HG03469 (cell line): ENCODE measurements around the gene STMN3.
"Not testable (repeated sequence)": the region's sequence is repeated elsewhere in the genome, so short reads cannot be mapped to it uniquely, and the experiment has no call there.

ENCODE experiments used
- ATAC-seq: cut with Tn5 transposase; IDR thresholded peaks from one replicate; pipeline ENCODE4 v1.9.1; 2021; ENCODE audit warnings: mild to moderate bottlenecking, moderate library complexity, moderate number of reproducible peaks; ENCODE audit not compliant: unreplicated experiment

Gene STMN3

GRCh38 chr20:63678667-63679465 lies 25.6 kb upstream of the STMN3 start:
- ATAC-seq = no peak

- no peak for ATAC-seq
These were observed 24.8 kb upstream of the STMN3 start for GRCh38 chr20:63678071-63678470.

- ATAC-seq = no peak
These were observed 22.6 kb upstream of the STMN3 start for GRCh38 chr20:63675681-63676368.

DNA sequence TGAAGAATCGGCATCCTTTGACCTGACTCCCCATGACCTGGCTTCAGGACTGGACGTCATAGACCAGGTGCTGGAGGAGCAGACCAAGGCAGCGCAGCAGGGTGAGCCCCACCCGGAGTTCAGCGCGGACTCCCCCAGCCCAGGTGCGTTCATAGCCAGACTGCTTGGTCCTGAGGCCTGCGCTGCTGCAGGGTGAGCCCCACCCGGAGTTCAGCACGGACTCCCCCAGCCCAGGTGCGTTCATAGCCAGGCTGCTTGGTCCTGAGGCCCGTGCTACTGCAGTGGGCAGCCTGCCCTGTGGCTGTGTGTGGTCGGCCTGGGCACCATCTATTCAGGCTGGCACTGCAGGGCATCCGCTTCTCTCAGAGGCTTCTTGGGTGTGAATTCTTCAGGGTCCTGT lies 20.7 kb upstream of the STMN3 start:
- ATAC-seq = no peak

- ATAC-seq = no peak
These were observed 19.4 kb upstream of the STMN3 start for GRCh38 chr20:63672666-63673065.

DNA sequence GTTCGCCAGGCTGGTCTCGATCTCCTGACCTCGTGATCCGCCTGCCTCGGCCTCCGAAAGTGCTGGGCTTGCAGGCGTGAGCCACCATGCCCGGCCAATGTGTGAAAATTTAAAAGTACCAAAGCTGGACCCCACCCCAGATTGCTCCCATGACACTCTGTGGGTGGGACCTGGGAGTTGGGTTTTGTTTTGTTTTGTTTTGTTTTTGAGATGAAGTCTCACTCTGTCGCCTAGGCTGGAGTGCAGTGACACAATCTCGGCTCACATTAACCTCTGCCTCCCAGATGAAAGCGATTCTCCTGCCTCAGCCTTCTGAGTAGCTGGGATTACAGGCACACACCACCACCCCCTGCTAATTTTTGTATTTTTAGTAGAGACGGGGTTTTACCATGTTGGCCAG lies 18.5 kb upstream of the STMN3 start:
- not testable (repeated sequence) for ATAC-seq

GRCh38 chr20:63668351-63668750 lies 15.1 kb upstream of the STMN3 start:
- no peak for ATAC-seq

DNA sequence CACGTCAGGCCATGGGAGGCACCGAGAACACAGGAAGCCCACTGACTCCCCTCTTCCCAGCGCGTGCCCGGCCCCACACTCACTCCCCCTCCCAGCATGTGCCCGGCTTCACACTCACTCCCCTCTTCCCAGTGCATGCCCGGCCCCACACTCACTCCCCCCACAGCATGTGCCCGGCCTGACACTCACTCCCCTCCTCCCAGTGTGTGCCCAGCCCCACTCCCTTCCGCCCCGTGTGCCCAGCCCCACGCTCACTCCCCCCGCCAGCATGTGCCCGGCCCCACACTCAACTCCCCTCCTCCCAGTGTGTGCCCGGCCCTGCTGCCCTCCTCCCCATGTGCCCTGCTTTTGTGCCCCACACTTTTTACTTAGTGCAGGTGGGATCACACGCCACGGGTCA lies 14.6 kb upstream of the STMN3 start:
- ATAC-seq = no peak

DNA sequence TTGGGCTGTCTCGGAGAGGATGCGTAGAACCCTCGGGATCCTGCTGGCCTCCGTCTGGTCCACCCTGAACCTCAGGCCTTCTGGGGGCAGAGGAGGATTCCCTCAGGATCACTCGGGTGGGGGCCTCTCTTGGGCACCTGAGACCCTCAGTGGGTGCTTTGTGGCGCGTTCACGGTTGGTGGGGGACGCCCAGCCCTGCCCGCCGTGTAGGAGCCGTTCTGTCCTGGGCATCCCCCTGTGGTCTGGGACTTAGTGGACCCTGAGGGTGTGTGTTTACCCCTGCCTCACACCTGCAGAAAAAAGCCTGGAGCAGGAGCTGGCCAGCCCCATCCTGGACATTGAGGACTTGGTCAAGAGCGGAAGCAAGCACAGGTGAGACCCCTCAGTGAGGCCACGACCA lies 12.5 kb upstream of the STMN3 start:
- ATAC-seq = no peak

DNA sequence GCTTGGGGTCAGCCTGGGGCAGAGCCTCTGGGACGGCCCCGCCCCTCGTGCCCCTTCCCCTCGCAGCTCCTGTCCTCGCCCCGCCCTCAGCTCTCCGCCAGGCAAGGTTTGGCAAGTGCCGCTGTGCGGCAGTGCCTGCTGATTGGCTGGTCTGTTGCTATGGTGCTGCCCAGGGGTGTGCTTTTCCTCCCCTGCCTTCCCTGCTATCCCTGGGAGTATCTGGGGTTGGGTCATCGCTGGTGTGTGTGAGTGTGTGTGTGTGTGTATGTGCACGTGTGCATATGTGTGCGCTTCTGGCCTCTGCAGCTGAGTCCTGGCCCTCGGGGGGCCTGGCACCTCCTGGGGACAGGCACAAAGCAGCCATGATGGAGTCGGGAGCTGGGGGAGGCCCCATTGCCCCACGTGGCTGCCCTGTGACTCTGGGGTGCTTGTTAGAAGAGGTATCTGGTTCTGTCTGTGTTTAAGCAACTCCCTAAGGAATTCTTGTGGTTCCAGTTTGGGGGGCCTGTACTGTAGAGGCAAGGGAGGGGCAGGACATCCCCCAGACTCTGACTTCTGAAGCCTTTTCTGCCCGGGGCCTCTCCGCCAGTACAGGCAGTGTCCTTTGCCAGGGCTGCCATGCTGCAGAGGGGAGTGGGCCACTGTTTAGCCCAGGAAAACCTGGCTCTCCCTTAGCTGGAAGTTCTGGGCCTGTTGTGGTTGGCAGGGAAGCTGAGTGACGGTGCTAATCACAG lies 11.8 kb upstream of the STMN3 start:
- ATAC-seq = no peak

- no peak for ATAC-seq
These were observed 11.1 kb upstream of the STMN3 start for GRCh38 chr20:63664143-63664851.

GRCh38 chr20:63663332-63664066 lies 10.3 kb upstream of the STMN3 start:
- ATAC-seq = no peak

- ATAC-seq = no peak
These were observed 9.6 kb upstream of the STMN3 start for GRCh38 chr20:63662813-63663189.

- ATAC-seq = no peak
These were observed 9.0 kb upstream of the STMN3 start for GRCh38 chr20:63661959-63662812.

GRCh38 chr20:63661108-63661507 lies 7.9 kb upstream of the STMN3 start:
- ATAC-seq = no peak

DNA sequence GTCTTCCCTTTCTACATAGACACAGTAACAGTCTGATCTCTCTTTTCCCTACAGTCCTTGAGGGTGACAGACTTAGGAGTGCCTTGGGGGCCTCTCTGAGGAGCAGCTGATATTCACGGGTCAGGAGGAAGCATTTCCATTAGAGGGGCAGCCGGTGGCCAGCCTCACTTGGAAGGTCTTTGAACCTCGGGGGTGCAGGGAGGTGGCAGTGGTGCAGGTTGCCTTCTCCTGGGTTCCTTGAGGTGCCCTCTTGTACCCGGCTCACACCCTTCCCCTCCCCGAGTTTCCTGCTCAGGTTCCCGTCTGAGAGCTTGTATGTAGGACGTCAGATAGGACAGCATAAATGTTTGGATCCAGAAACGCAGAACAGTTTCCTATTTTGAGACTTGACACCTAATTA lies 7.4 kb upstream of the STMN3 start:
- ATAC-seq = no peak

DNA sequence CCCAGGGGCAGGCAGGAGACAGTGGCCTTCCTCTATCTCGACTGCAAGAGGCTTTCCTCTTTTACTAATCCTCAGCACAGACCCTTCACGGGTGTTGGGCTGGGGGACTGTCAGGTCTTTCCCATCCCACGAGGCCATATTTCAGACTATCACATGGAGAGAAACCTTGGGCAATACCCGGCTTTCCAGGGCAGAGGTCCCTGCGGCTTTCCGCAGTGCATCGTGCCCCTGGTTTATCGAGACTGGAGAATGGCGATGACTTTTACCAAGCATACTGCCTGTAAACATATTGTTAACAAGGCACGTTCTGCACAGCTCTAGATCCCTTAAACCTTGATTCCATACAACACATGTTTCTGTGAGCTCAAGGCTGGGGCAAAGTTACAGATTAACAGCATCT lies 7.0 kb upstream of the STMN3 start:
- not testable (repeated sequence) for ATAC-seq

DNA sequence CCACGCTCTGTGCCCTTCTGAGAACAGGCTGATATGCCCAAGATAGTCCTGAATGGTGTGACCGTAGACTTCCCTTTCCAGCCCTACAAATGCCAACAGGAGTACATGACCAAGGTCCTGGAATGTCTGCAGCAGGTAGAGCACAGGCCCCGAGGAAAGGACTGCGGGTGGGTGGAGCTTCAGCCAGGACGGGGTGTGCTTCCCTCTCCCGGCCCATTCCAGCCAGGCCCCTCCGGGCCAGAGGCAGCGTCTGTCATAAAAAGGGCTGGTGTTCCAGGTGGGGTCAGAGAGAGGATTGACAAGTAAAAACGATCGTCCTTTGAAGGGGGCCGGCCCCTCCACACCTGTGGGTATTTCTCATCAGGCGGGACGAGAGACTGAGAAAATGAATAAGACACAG lies 6.1 kb upstream of the STMN3 start:
- no peak for ATAC-seq

GRCh38 chr20:63658749-63659187 lies 5.5 kb upstream of the STMN3 start:
- peak; percentile 5 for ATAC-seq
